H1 (cell line): ENCODE measurements around the gene PLA2G4A. TPM values are rescaled to one million over a fixed set of nuclear protein-coding genes. Genes with fewer than 3 reads are reported as not detected.

Source experiments
- CTCF ChIA-PET: fragments of 300-600 bp; sonication (Branson Sonifier 250); formaldehyde crosslinking; loops from one replicate; lab custom pipeline; 2021; ENCODE audit not compliant: partially characterized antibody; lab: Charles Lee
- POLR2A ChIA-PET: fragments of 300-600 bp; sonication (Branson Sonifier 250); formaldehyde crosslinking; loops from one replicate; lab custom pipeline; 2021; ENCODE audit warnings: inconsistent platforms; ENCODE audit not compliant: partially characterized antibody; lab: Charles Lee
- DNase-seq, 2 experiments: peaks; one replicate each; pipeline versions ENCODE4 v3.0.0 to v3.0.0-alpha.2; 2010 to 2022; ENCODE audit warnings: low spot score in 2 of 2, low read depth in 1 of 2, mixed read lengths in 1 of 2
- FAIRE-seq: peaks from 2 replicates; lab custom pipeline; 2011; peaks lifted over from hg19 to GRCh38; lab: Jason Lieb, UNC
- H2AFZ ChIP-seq: 2 replicates; pipeline ENCODE4 v1.8.1; 2012; ENCODE audit warnings: low read length, inconsistent platforms
- H2AK5ac ChIP-seq: 2 replicates; pipeline ENCODE4 v1.6.1; 2013; ENCODE audit warnings: low read depth, low read length
- H2BK120ac ChIP-seq: replicated peaks from 2 replicates; pipeline ENCODE3; 2013; ENCODE audit warnings: low read depth, low read length, inconsistent platforms
- H2BK12ac ChIP-seq: 2 replicates; pipeline ENCODE4 v1.6.1; 2013; ENCODE audit warnings: low read depth, low read length
- H2BK15ac ChIP-seq: 2 replicates; pipeline ENCODE4 v1.6.1; 2013; ENCODE audit warnings: low read length
- H2BK20ac ChIP-seq: 2 replicates; pipeline ENCODE4 v1.6.1; 2013; ENCODE audit warnings: low read length
- H2BK5ac ChIP-seq: 2 replicates; pipeline ENCODE4 v1.6.1; 2013; ENCODE audit warnings: low read depth, low read length
- H3K14ac ChIP-seq: 2 replicates; pipeline ENCODE4 v1.6.1; 2013; ENCODE audit warnings: inconsistent platforms; ENCODE audit not compliant: insufficient read length
- H3K18ac ChIP-seq: 2 replicates; pipeline ENCODE4 v1.6.1; 2013; ENCODE audit warnings: low read length; ENCODE audit errors: extremely low read depth
- H3K23ac ChIP-seq: 2 replicates; pipeline ENCODE4 v1.6.1; 2013; ENCODE audit warnings: inconsistent platforms; ENCODE audit not compliant: insufficient read length
- H3K23me2 ChIP-seq: 2 replicates; pipeline ENCODE4 v1.6.1; 2013; ENCODE audit warnings: low read depth, low read length
- H3K27ac ChIP-seq: 2 replicates; pipeline ENCODE4 v1.6.1; 2011; ENCODE audit warnings: low read depth, low read length, inconsistent platforms
- H3K27me3 ChIP-seq, 4 experiments: replicated peaks in 1 of 4; 1 replicate in 1 of 4; 2 replicates in 3 of 4; pipeline versions ENCODE4 v1.6.1 to v1.8.1; 2011 to 2013; ENCODE audit warnings: low read length in 3 of 4, mild to moderate bottlenecking in 3 of 4, inconsistent platforms in 2 of 4, mixed read lengths in 2 of 4, moderate library complexity in 1 of 4; ENCODE audit not compliant: control insufficient read depth in 3 of 4, insufficient read depth in 3 of 4; ENCODE audit errors: extremely low read depth in 1 of 4
- H3K36me3 ChIP-seq, 4 experiments: 2 replicates each; pipeline versions ENCODE4 v1.6.1 to v1.8.1; 2011 to 2013; ENCODE audit warnings: mild to moderate bottlenecking in 4 of 4, low read length in 3 of 4, moderate library complexity in 2 of 4, control low read depth in 1 of 4, inconsistent platforms in 1 of 4; ENCODE audit not compliant: insufficient read depth in 4 of 4, control insufficient read depth in 2 of 4
- H3K4ac ChIP-seq: replicated peaks from 2 replicates; pipeline ENCODE3; 2013; ENCODE audit warnings: low read length, low read depth, mixed read lengths, inconsistent platforms; ENCODE audit not compliant: insufficient read length
- H3K4me1 ChIP-seq, 4 experiments: replicated peaks in 1 of 4; 1 replicate in 1 of 4; 2 replicates in 3 of 4; pipeline versions ENCODE4 v1.6.1 to v1.8.1; 2011 to 2013; ENCODE audit warnings: low read length in 3 of 4, inconsistent platforms in 2 of 4, mixed read lengths in 1 of 4; ENCODE audit not compliant: insufficient read depth in 4 of 4, control insufficient read depth in 3 of 4
- H3K4me2 ChIP-seq, 2 experiments: 2 replicates each; pipeline versions ENCODE4 v1.6.1 to v1.8.1; 2011 to 2013; ENCODE audit warnings: low read depth in 2 of 2, low read length in 2 of 2, control low read depth in 1 of 2, inconsistent platforms in 1 of 2, mild to moderate bottlenecking in 1 of 2; ENCODE audit not compliant: insufficient read depth in 1 of 2
- H3K4me3 ChIP-seq, 4 experiments: fragments of 200-600, 300-600 bp in 1 of 4; sonication (generic), shearing (Covaris generic), sonication (Bioruptor Twin) in 1 of 4; 2 replicates each; pipeline versions ENCODE4 v1.5.1 to v1.8.1; 2011 to 2016; ENCODE audit warnings: low read length in 4 of 4, low read depth in 3 of 4, control low read depth in 2 of 4, inconsistent platforms in 2 of 4, mild to moderate bottlenecking in 2 of 4, mixed read lengths in 1 of 4, moderate library complexity in 1 of 4; ENCODE audit not compliant: insufficient read depth in 2 of 4; ENCODE audit errors: extremely low read depth in 1 of 4
- H3K56ac ChIP-seq: replicated peaks from 2 replicates; pipeline ENCODE3; 2013; ENCODE audit warnings: low read depth, mild to moderate bottlenecking, mixed read lengths, low read length, inconsistent platforms; ENCODE audit not compliant: insufficient read length
- H3K79me1 ChIP-seq: 2 replicates; pipeline ENCODE4 v1.6.1; 2013; ENCODE audit warnings: low read depth, low read length, control low read depth
- H3K79me2 ChIP-seq, 2 experiments: 2 replicates each; pipeline versions ENCODE4 v1.6.1 to v1.8.1; 2012 to 2013; ENCODE audit warnings: low read length in 2 of 2, mild to moderate bottlenecking in 2 of 2, inconsistent platforms in 1 of 2; ENCODE audit not compliant: insufficient read depth in 2 of 2, control insufficient read depth in 1 of 2
- H3K9ac ChIP-seq, 4 experiments: replicated peaks in 1 of 4; 1 replicate in 1 of 4; 2 replicates in 3 of 4; pipeline versions ENCODE4 v1.6.1 to v1.8.1; 2011 to 2013; ENCODE audit warnings: low read depth in 3 of 4, low read length in 3 of 4, control low read depth in 2 of 4, mild to moderate bottlenecking in 2 of 4, moderate library complexity in 2 of 4, inconsistent platforms in 1 of 4; ENCODE audit errors: extremely low read depth in 1 of 4
- H3K9me3 ChIP-seq, 2 experiments: 2 replicates each; pipeline versions ENCODE4 v1.6.1 to v1.8.1; 2012 to 2013; ENCODE audit warnings: mild to moderate bottlenecking in 2 of 2, moderate library complexity in 2 of 2, control low read depth in 1 of 2, inconsistent platforms in 1 of 2, low read depth in 1 of 2, low read length in 1 of 2, mixed read lengths in 1 of 2; ENCODE audit not compliant: insufficient read depth in 2 of 2
- H4K20me1 ChIP-seq, 2 experiments: replicated peaks in 1 of 2; 2 replicates each; pipeline versions ENCODE3 to v1.8.1; 2011 to 2013; ENCODE audit warnings: inconsistent platforms in 2 of 2, low read length in 2 of 2, mild to moderate bottlenecking in 1 of 2; ENCODE audit not compliant: insufficient read depth in 2 of 2, control insufficient read depth in 1 of 2
- H4K5ac ChIP-seq: 2 replicates; pipeline ENCODE4 v1.6.1; 2013; ENCODE audit warnings: low read length, low read depth, mixed read lengths, inconsistent platforms; ENCODE audit not compliant: insufficient read length
- H4K8ac ChIP-seq: 2 replicates; pipeline ENCODE4 v1.8.0; 2013; ENCODE audit warnings: mild to moderate bottlenecking, moderate library complexity, low read length, inconsistent platforms; ENCODE audit not compliant: insufficient read depth; ENCODE audit errors: extremely low read depth
- H4K91ac ChIP-seq: replicated peaks from 2 replicates; pipeline ENCODE3; 2013; ENCODE audit warnings: low read length, mixed read lengths, inconsistent platforms; ENCODE audit not compliant: insufficient read length
- ASH2L ChIP-seq: fragments of 200-600, 300-600 bp; sonication (generic); IDR thresholded peaks from one replicate; pipeline ENCODE4 v1.7.1; 2017; ENCODE audit warnings: low read length
- CHD2 ChIP-seq: IDR thresholded peaks from 2 replicates; pipeline ENCODE4 v1.6.1; 2012; ENCODE audit warnings: low read length, improper control_type of control experiment
- EZH2 ChIP-seq: fragments of 200-600 bp; sonication (generic); IDR thresholded peaks from 2 replicates; pipeline ENCODE4 v1.7.1; 2012; ENCODE audit warnings: low read depth, mild to moderate bottlenecking, moderate library complexity, low read length, inconsistent platforms; ENCODE audit not compliant: severe bottlenecking
- KDM1A ChIP-seq: fragments of 200-600, 300-600 bp; sonication (generic); IDR thresholded peaks from 2 replicates; pipeline ENCODE4 v1.7.1; 2016; ENCODE audit warnings: mild to moderate bottlenecking, low read length, borderline replicate concordance
- MAFK ChIP-seq: IDR thresholded peaks from 2 replicates; pipeline ENCODE4 v1.6.1; 2012; ENCODE audit warnings: low read depth, mild to moderate bottlenecking, improper control_type of control experiment, low read length
- MAX ChIP-seq: IDR thresholded peaks from 2 replicates; pipeline ENCODE4 v1.6.1; 2012; ENCODE audit warnings: inconsistent platforms
- NANOG ChIP-seq: IDR thresholded peaks from 2 replicates; pipeline ENCODE4 v1.6.1; 2011; ENCODE audit warnings: low read length, low read depth, mild to moderate bottlenecking, inconsistent platforms; ENCODE audit not compliant: insufficient read depth, poor library complexity, severe bottlenecking
- POLR2A ChIP-seq, 2 experiments: IDR thresholded peaks; 1 replicate in 1 of 2; 2 replicates in 1 of 2; pipeline ENCODE4 v1.6.1; 2011; ENCODE audit warnings: low read depth in 2 of 2, low read length in 2 of 2, mild to moderate bottlenecking in 2 of 2; ENCODE audit errors: control extremely low read depth in 1 of 2
- POLR2AphosphoS5 ChIP-seq: IDR thresholded peaks from 2 replicates; pipeline ENCODE4 v1.6.1; 2011; ENCODE audit warnings: low read depth, low read length
- RAD21 ChIP-seq, 2 experiments: IDR thresholded peaks in 1 of 2; conservative IDR thresholded peaks in 1 of 2; 2 replicates each; pipeline ENCODE4 v1.6.1; 2011; ENCODE audit warnings: low read depth in 2 of 2, low read length in 2 of 2, improper control_type of control experiment in 1 of 2, inconsistent platforms in 1 of 2, mild to moderate bottlenecking in 1 of 2, moderate library complexity in 1 of 2
- SAP30 ChIP-seq: fragments of 300-600 bp; sonication (generic); IDR thresholded peaks from 2 replicates; pipeline ENCODE4 v1.7.1; 2012; ENCODE audit warnings: low read length, moderate library complexity, mild to moderate bottlenecking, inconsistent platforms; ENCODE audit not compliant: insufficient read depth, insufficient replicate concordance
- SIN3A ChIP-seq, 2 experiments: IDR thresholded peaks in 1 of 2; conservative IDR thresholded peaks in 1 of 2; 2 replicates each; pipeline ENCODE4 v1.6.1; 2011 to 2012; ENCODE audit warnings: low read length in 2 of 2, improper control_type of control experiment in 1 of 2, low read depth in 1 of 2, mild to moderate bottlenecking in 1 of 2
- SIRT6 ChIP-seq: IDR thresholded peaks from one replicate; pipeline ENCODE4 v1.7.1; 2012; ENCODE audit warnings: low read length, inconsistent platforms
- TAF7 ChIP-seq: optimal IDR thresholded peaks from 2 replicates; pipeline ENCODE3; 2011; ENCODE audit warnings: low read depth, mild to moderate bottlenecking, inconsistent platforms, low read length, moderate library complexity, borderline replicate concordance
- ZNF274 ChIP-seq: IDR thresholded peaks from 2 replicates; pipeline ENCODE4 v1.7.0; 2012; ENCODE audit warnings: low read length, borderline replicate concordance; ENCODE audit errors: extremely low read depth
- polyA plus RNA-seq, 7 experiments: library from polyadenylated mRNA; depleted of rRNA in 3 of 7; stranded (reverse) in 5 of 7; unstranded in 2 of 7; fragments of >200 nt in 5 of 7; fragments of 200-250 nt in 2 of 7; gene quantifications; 1 replicate in 5 of 7; 2 replicates in 1 of 7; 4 replicates in 1 of 7; pipeline versions ENCODE4 v1.2.1 to v1.2.3, GENCODE V29; 2011 to 2013; ENCODE audit warnings: missing spikeins in 2 of 7, mixed read lengths in 2 of 7
- total RNA-seq: library from RNA; stranded (reverse); fragmentation: NEBNext Ultra II Directional; extraction: Animal tissue kit (Norgen Biotek cat#: 25700); gene quantifications from 2 replicates; pipeline ENCODE4 v1.2.1, GENCODE V29; 2021

The PLA2G4A gene
- total and polyA plus RNA-seq, 2 of the 8 experiments (the other 6 are each of a cell fraction or from before 2014, with no cell fraction given), result 0.63 to 1.4 TPM

- no peak overlapping the region for H2BK20ac ChIP-seq
- H3K79me2 ChIP-seq, result no peaks in the 10 kb centered on the region
- H3K27ac ChIP-seq, result no peak overlapping the region
- ChIA-PET POLR2A (no interaction called here), CTCF (interaction anchor here (1.6 kb wide), 1 partner anchor 206 kb away, joined by 3 read pairs; no protein-coding TSS in a partner anchor)
- no peak overlapping the region for H4K5ac ChIP-seq
- H3K9me3 ChIP-seq, result no peaks in the 10 kb centered on the region
- H4K20me1 ChIP-seq, result no peaks in the 10 kb centered on the region
- FAIRE-seq (no peak), DNase-seq (no peak)
- H3K4me2 ChIP-seq, result no peak overlapping the region
- H2AK5ac ChIP-seq, result no peak overlapping the region
- H3K79me1 ChIP-seq, result no peaks in the 10 kb centered on the region
- no peak overlapping the region for H3K56ac ChIP-seq
- H2BK120ac ChIP-seq, result no peak overlapping the region
- no peak overlapping the region for H2BK15ac ChIP-seq
- H3K9ac ChIP-seq, result no peak overlapping the region
- H3K14ac ChIP-seq, result no peak overlapping the region
- no peak overlapping the region for H2BK12ac ChIP-seq
- no peak overlapping the region for H4K91ac ChIP-seq
- H4K8ac ChIP-seq, result no peak overlapping the region
- H2AFZ ChIP-seq, result no peak overlapping the region
- no peaks in the 10 kb centered on the region for H3K36me3 ChIP-seq
- no peak overlapping the region for H3K4ac ChIP-seq
- no peak overlapping the region for H3K18ac ChIP-seq
- no peak overlapping the region for H3K23ac ChIP-seq
- H3K4me3 ChIP-seq, result no peak overlapping the region
- H3K4me1 ChIP-seq, result no peaks in the 10 kb centered on the region
- H3K23me2 ChIP-seq, result no peaks in the 10 kb centered on the region
- H3K27me3 ChIP-seq, result no peaks in the 10 kb centered on the region
- H2BK5ac ChIP-seq, result no peak overlapping the region
- TF ChIP-seq SIN3A (conservative IDR thresholded peaks at IDR 0.05 in 1 of 2, IDR thresholded peaks at IDR 0.05 in 1 of 2; ENCODE audit: low read depth in 1 of 2, low read length in 2 of 2) (no peak), RAD21 (IDR thresholded peaks at IDR 0.05 in 1 of 2, conservative IDR thresholded peaks at IDR 0.05 in 1 of 2; ENCODE audit: low read depth in 2 of 2, low read length in 2 of 2) (no peak), ZNF274 (no peak), EZH2 (no peak), SAP30 (no peak), ASH2L (no peak), NANOG (no peak), CHD2 (no peak), POLR2AphosphoS5 (no peak), KDM1A (no peak), MAX (no peak), POLR2A (IDR thresholded peaks at IDR 0.05; ENCODE audit: control extremely low read depth in 1 of 2, low read depth in 2 of 2, low read length in 2 of 2) (no peak), TAF7 (no peak), MAFK (no peak), SIRT6 (no peak)
Observed at GRCh38 chr1:186780076-186780475, 48.7 kb upstream of the PLA2G4A start.
